IMR-90 (cell line): ENCODE measurements around the gene NFATC3. TPM values are rescaled to one million over a fixed set of nuclear protein-coding genes. Genes with fewer than 3 reads are reported as not detected.

Source experiments
- ATAC-seq: fragments of 200-7000 bp; cut with Tn5 transposase; 2 replicates; pipeline ENCODE4 v1.9.1; 2020; ENCODE audit warnings: low read depth, mild to moderate bottlenecking, moderate library complexity
- BruUV-seq: library from RNA; stranded (reverse); fragments of 400-500 nt; replicated peaks from 2 replicates; lab custom pipeline; 2021; lab: Mats Ljungman, UMichigan
- CTCF ChIA-PET: fragments of 300-600 bp; formaldehyde crosslinking; extraction: SDS; loops from one replicate; lab custom pipeline; 2021; ENCODE audit warnings: antibody characterized with exemption; lab: Yijun Ruan, JAX
- POLR2A ChIA-PET: fragments of 300-600 bp; sonication (Branson Sonifier 250); formaldehyde crosslinking; loops from one replicate; lab custom pipeline; 2022; ENCODE audit warnings: antibody characterized with exemption; ENCODE audit not compliant: unreplicated experiment; lab: Charles Lee
- DNase-seq: peaks from one replicate; pipeline ENCODE4 v3.0.0; 2013
- H2AFZ ChIP-seq: replicated peaks from 2 replicates; pipeline ENCODE3; 2013; ENCODE audit warnings: low read length, mild to moderate bottlenecking; ENCODE audit not compliant: poor library complexity
- H2AK5ac ChIP-seq: 2 replicates; pipeline ENCODE4 v1.6.1; 2013; ENCODE audit warnings: low read depth, low read length, inconsistent platforms
- H2AK9ac ChIP-seq: replicated peaks from 2 replicates; pipeline ENCODE3; 2013; ENCODE audit warnings: mild to moderate bottlenecking, low read depth, low read length, moderate library complexity; ENCODE audit not compliant: poor library complexity
- H2BK120ac ChIP-seq: 2 replicates; pipeline ENCODE4 v1.6.1; 2013; ENCODE audit warnings: low read depth, low read length, inconsistent platforms
- H2BK15ac ChIP-seq: 3 replicates; pipeline ENCODE4 v1.6.1; 2013; ENCODE audit warnings: low read depth, low read length, inconsistent platforms
- H2BK20ac ChIP-seq: 2 replicates; pipeline ENCODE4 v1.6.1; 2013; ENCODE audit warnings: low read depth, mild to moderate bottlenecking, inconsistent platforms, low read length, moderate library complexity
- H2BK5ac ChIP-seq: 2 replicates; pipeline ENCODE4 v1.6.1; 2013; ENCODE audit warnings: mild to moderate bottlenecking, low read depth, low read length, inconsistent platforms; ENCODE audit not compliant: poor library complexity, severe bottlenecking
- H3K14ac ChIP-seq: replicated peaks from 2 replicates; pipeline ENCODE4 v1.6.1; 2013; ENCODE audit warnings: low read depth, low read length, inconsistent platforms
- H3K18ac ChIP-seq: 2 replicates; pipeline ENCODE4 v1.6.1; 2013; ENCODE audit warnings: low read depth, low read length, control low read depth
- H3K23ac ChIP-seq: 2 replicates; pipeline ENCODE4 v1.6.1; 2013; ENCODE audit warnings: low read depth, low read length, inconsistent platforms
- H3K27ac ChIP-seq: 2 replicates; pipeline ENCODE4 v1.5.1; 2013; ENCODE audit warnings: mild to moderate bottlenecking, control low read depth, low read length; ENCODE audit not compliant: insufficient read depth
- H3K27me3 ChIP-seq: 2 replicates; pipeline ENCODE4 v1.6.1; 2013; ENCODE audit warnings: low read length; ENCODE audit not compliant: control insufficient read depth, insufficient read depth
- H3K36me3 ChIP-seq: 2 replicates; pipeline ENCODE4 v1.6.1; 2013; ENCODE audit warnings: low read length, mixed read lengths; ENCODE audit not compliant: control insufficient read depth, insufficient read depth
- H3K4ac ChIP-seq: 2 replicates; pipeline ENCODE4 v1.6.1; 2013; ENCODE audit warnings: low read depth, low read length, inconsistent platforms
- H3K4me1 ChIP-seq: 2 replicates; pipeline ENCODE4 v1.6.1; 2013; ENCODE audit warnings: low read length, mixed read lengths; ENCODE audit not compliant: control insufficient read depth, insufficient read depth
- H3K4me2 ChIP-seq: 2 replicates; pipeline ENCODE4 v1.6.1; 2013; ENCODE audit warnings: low read depth, mild to moderate bottlenecking, control low read depth, low read length, moderate library complexity
- H3K4me3 ChIP-seq: 2 replicates; pipeline ENCODE4 v1.5.1; 2013; ENCODE audit warnings: low read depth, mild to moderate bottlenecking, control low read depth, low read length, moderate library complexity; ENCODE audit not compliant: insufficient read depth
- H3K56ac ChIP-seq: 2 replicates; pipeline ENCODE4 v1.6.1; 2013; ENCODE audit warnings: low read length, inconsistent platforms; ENCODE audit not compliant: insufficient read depth; ENCODE audit errors: extremely low read depth
- H3K79me1 ChIP-seq, 2 experiments: 2 replicates each; pipeline ENCODE4 v1.6.1; 2013; ENCODE audit warnings: low read length in 2 of 2, inconsistent platforms in 1 of 2, low read depth in 1 of 2
- H3K9ac ChIP-seq: 2 replicates; pipeline ENCODE4 v1.6.1; 2013; ENCODE audit warnings: low read depth, low read length, control low read depth
- H3K9me1 ChIP-seq: 2 replicates; pipeline ENCODE4 v1.6.1; 2013; ENCODE audit warnings: low read length, inconsistent platforms; ENCODE audit not compliant: insufficient read depth
- H3K9me3 ChIP-seq: 2 replicates; pipeline ENCODE4 v1.6.1; 2013; ENCODE audit warnings: low read length; ENCODE audit not compliant: control insufficient read depth, insufficient read depth
- H4K20me1 ChIP-seq: 2 replicates; pipeline ENCODE4 v1.6.1; 2013; ENCODE audit warnings: low read length, inconsistent platforms; ENCODE audit not compliant: insufficient read depth
- H4K5ac ChIP-seq: 2 replicates; pipeline ENCODE4 v1.6.1; 2013; ENCODE audit warnings: mild to moderate bottlenecking, low read depth, low read length, control low read depth
- H4K8ac ChIP-seq, 2 experiments: 2 replicates each; pipeline ENCODE4 v1.6.1; 2013; ENCODE audit warnings: low read depth in 2 of 2, low read length in 2 of 2, control low read depth in 1 of 2, inconsistent platforms in 1 of 2
- H4K91ac ChIP-seq: 2 replicates; pipeline ENCODE4 v1.6.1; 2013; ENCODE audit warnings: low read depth, low read length, inconsistent platforms; ENCODE audit not compliant: insufficient read depth
- BHLHE40 ChIP-seq: fragments of 150-350 bp; IDR thresholded peaks from 2 replicates; pipeline ENCODE4 v1.6.1; 2016; ENCODE audit warnings: mild to moderate bottlenecking, low read depth, low read length
- CEBPB ChIP-seq: IDR thresholded peaks from 2 replicates; pipeline ENCODE4 v1.6.1; 2012; ENCODE audit warnings: low read depth, low read length, improper control_type of control experiment
- CHD1 ChIP-seq: IDR thresholded peaks from 2 replicates; pipeline ENCODE4 v1.6.1; 2012; ENCODE audit warnings: low read depth, low read length, improper control_type of control experiment
- CTCF ChIP-seq: conservative IDR thresholded peaks from 2 replicates; pipeline ENCODE4 v1.5.1; 2012; ENCODE audit warnings: mild to moderate bottlenecking, low read depth, low read length, improper control_type of control experiment
- ELK1 ChIP-seq: fragments of 150-350 bp; IDR thresholded peaks from 2 replicates; pipeline ENCODE4 v1.6.1; 2016; ENCODE audit warnings: low read depth, mild to moderate bottlenecking, low read length, moderate library complexity, borderline replicate concordance
- FOS ChIP-seq: fragments of 150-350 bp; IDR thresholded peaks from 2 replicates; pipeline ENCODE4 v1.6.1; 2016; ENCODE audit warnings: low read depth, low read length
- MAFK ChIP-seq: IDR thresholded peaks from 2 replicates; pipeline ENCODE4 v1.6.1; 2012; ENCODE audit warnings: low read depth, low read length, improper control_type of control experiment
- MAZ ChIP-seq: IDR thresholded peaks from 2 replicates; pipeline ENCODE4 v1.6.1; 2012; ENCODE audit warnings: low read depth, mild to moderate bottlenecking, low read length, improper control_type of control experiment, moderate library complexity, borderline replicate concordance
- MXI1 ChIP-seq: IDR thresholded peaks from 2 replicates; pipeline ENCODE4 v1.6.1; 2012; ENCODE audit warnings: low read depth, mild to moderate bottlenecking, low read length, moderate library complexity, borderline replicate concordance
- NFE2L2 ChIP-seq: fragments of 150-350 bp; IDR thresholded peaks from 2 replicates; pipeline ENCODE4 v1.6.1; 2016; ENCODE audit warnings: low read depth, mild to moderate bottlenecking, low read length
- POLR2A ChIP-seq: IDR thresholded peaks from 2 replicates; pipeline ENCODE4 v1.6.1; 2012; ENCODE audit warnings: mild to moderate bottlenecking, low read depth, low read length
- RAD21 ChIP-seq: IDR thresholded peaks from 2 replicates; pipeline ENCODE4 v1.6.1; 2012; ENCODE audit warnings: low read length, improper control_type of control experiment
- RCOR1 ChIP-seq: IDR thresholded peaks from 2 replicates; pipeline ENCODE4 v1.6.1; 2012; ENCODE audit warnings: mild to moderate bottlenecking, low read length, improper control_type of control experiment; ENCODE audit not compliant: insufficient replicate concordance
- RFX5 ChIP-seq: IDR thresholded peaks from 2 replicates; pipeline ENCODE4 v1.8.0; 2012; ENCODE audit warnings: low read depth, mild to moderate bottlenecking, low read length, moderate library complexity
- SMC3 ChIP-seq: fragments of 150-350 bp; IDR thresholded peaks from 2 replicates; pipeline ENCODE4 v1.6.1; 2016; ENCODE audit warnings: low read depth, mild to moderate bottlenecking, antibody characterized with exemption, low read length, moderate library complexity
- WGBS, 2 experiments: methylation state at CpG; one replicate each; pipeline versions ENCODE4 v1.1.5 to v1.1.7; 2013; ENCODE audit warnings: missing lambda C conversion rate in 2 of 2; ENCODE audit not compliant: insufficient read length in 1 of 2; ENCODE audit errors: extremely low coverage in 2 of 2; 5-methylcytosine and 5-hydroxymethylcytosine counted together
- dilution Hi-C: fragments of 300-500 bp; cut with HindIII; formaldehyde crosslinking; loops from one replicate; pipeline ENCODE4 v1.14.3; 2018; ENCODE audit warnings: low sequenced_read_pairs; ENCODE audit not compliant: unreplicated experiment
- in situ Hi-C: fragments of 300-500 bp; cut with MboI; formaldehyde crosslinking; loops from 3 replicates; pipeline ENCODE4 v1.14.3; 2019; ENCODE audit warnings: low sequenced_read_pairs, inconsistent platforms, mixed read lengths
- intact Hi-C: fragments of 100-400 bp; cut with micrococcal nuclease; formaldehyde crosslinking; loops from 2 replicates; pipeline ENCODE4 v1.10.0; 2022
- polyA plus RNA-seq, 3 experiments: library from polyadenylated mRNA; depleted of rRNA; stranded (reverse); fragments of >200 nt; gene quantifications; 2 replicates each; pipeline ENCODE4 v1.2.3, GENCODE V29; 2012; ENCODE audit warnings: low replicate concordance in 1 of 3
- total RNA-seq: library from RNA; depleted of rRNA; stranded (reverse); fragments of >200 nt; gene quantifications from 2 replicates; pipeline ENCODE4 v1.2.3, GENCODE V29; 2012
- TF ChIP-seq, protein P1 (sequence below): fragments of 150-350 bp; IDR thresholded peaks from 2 replicates; pipeline ENCODE4 v1.6.1; 2017; ENCODE audit warnings: mild to moderate bottlenecking, antibody characterized with exemption, low read length, low read depth

The NFATC3 gene
- total and polyA plus RNA-seq, 2 of the 4 experiments (the other 2 are of a cell fraction), result 6.3 to 21.5 TPM

DNA sequence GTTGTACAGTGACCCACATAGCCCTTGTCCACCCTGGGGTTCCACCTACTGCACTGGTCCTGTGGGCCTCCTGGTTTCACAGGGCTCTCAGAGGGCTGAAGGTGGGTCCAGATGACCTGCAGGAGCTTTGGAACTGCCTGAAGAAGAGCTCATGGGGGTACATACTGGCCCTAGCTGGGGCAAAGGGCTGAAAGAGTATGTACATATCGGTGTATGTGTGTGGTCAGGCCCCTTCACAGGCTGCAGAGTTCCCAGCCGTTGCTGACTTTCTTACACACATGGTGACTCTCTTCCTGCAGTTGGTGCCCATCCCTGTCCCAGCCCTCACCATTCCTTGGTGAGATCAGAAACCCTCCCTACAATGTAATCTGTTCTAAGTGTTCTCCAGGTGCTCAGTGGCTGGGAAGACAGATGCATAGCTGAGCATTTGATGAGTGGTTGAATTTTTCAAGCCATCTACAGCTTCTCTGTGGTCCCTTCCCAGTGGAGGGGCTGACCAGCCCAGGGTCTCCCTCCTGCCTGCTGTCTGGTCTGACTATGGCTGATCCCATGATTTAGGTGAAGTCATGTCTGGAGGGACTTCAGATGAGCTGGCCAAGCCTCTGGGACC lies 2.4 kb upstream of the NFATC3 start:
- Histone ChIP-seq H3K27me3 (no peaks in the 10 kb centered on the region), H4K91ac (no peak overlapping the region), H2BK15ac (no peak overlapping the region), H3K9me1 (peaks cover 24% of the 10 kb centered on the region), H3K79me1 (peaks cover 4 to 23% of the 10 kb centered on the region in 2 experiments; a peak in 2 of 4 replicates), H2BK5ac (no peak overlapping the region), H2AFZ (no peak overlapping the region), H3K9ac (no peak overlapping the region), H3K4me3 (no peak overlapping the region), H2BK120ac (no peak overlapping the region), H3K36me3 (peaks cover 10% of the 10 kb centered on the region), H3K4ac (no peak overlapping the region), H3K23ac (no peak overlapping the region), H3K18ac (no peak overlapping the region), H3K9me3 (no peaks in the 10 kb centered on the region), H4K20me1 (0 out of 2 replicates have a peak, but pooled peaks cover 4% of the 10 kb centered on the region), H3K4me2 (no peak overlapping the region), H4K5ac (no peak overlapping the region), H2AK9ac (no peak overlapping the region), H3K56ac (no peak overlapping the region), H3K14ac (no peak overlapping the region), H3K4me1 (peaks cover 23% of the 10 kb centered on the region), H2BK20ac (no peak overlapping the region), H4K8ac (no peak overlapping the region), H2AK5ac (no peak overlapping the region), H3K27ac (no peak overlapping the region)
- dilution Hi-C loops (no loop called here), intact Hi-C loops (loop anchor here (10.0 kb wide), 1 partner anchor 242 kb away; no protein-coding TSS in a partner anchor), in situ Hi-C loops (no loop called here)
- BruUV-seq, result no TSS peak
- no CpG with 5 or more reads among the region's 2 CpGs for WGBS, 2 experiments
- ATAC-seq (no peak), DNase-seq (no peak)
- TF ChIP-seq MAZ, result no peak
- no peak for TF ChIP-seq CHD1
- no peak for TF ChIP-seq BHLHE40
- TF ChIP-seq RAD21, result no peak
- no peak for TF ChIP-seq RCOR1
- TF ChIP-seq MXI1, result no peak
- no peak for TF ChIP-seq POLR2A
- no peak for TF ChIP-seq MAFK
- no peak for TF ChIP-seq ELK1
- TF ChIP-seq, protein P1, sequence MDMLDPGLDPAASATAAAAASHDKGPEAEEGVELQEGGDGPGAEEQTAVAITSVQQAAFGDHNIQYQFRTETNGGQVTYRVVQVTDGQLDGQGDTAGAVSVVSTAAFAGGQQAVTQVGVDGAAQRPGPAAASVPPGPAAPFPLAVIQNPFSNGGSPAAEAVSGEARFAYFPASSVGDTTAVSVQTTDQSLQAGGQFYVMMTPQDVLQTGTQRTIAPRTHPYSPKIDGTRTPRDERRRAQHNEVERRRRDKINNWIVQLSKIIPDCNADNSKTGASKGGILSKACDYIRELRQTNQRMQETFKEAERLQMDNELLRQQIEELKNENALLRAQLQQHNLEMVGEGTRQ, result no peak
- no peak for TF ChIP-seq SMC3
- no peak for TF ChIP-seq CTCF
- no peak for TF ChIP-seq NFE2L2
- no peak for TF ChIP-seq RFX5
- TF ChIP-seq CEBPB, result no peak
- TF ChIP-seq FOS, result no peak
- POLR2A ChIA-PET, result no interaction called here
- CTCF ChIA-PET, result interaction anchor here (0.6 kb wide), 1 partner anchor 95 kb away, joined by 3 read pairs; no protein-coding TSS in a partner anchor
